Naive thymus-derived CD4-positive, alpha-beta T cell (primary cell): Measurements from ENCODE around the gene CTRL. TPM values are rescaled to one million over a fixed set of nuclear protein-coding genes. Genes with fewer than 3 reads are reported as not detected.
A peak's percentile ranks its signal among the peaks of the same experiment; 100 is the strongest.

Source experiments
- ATAC-seq: fragments of 150-1000 bp; cut with Tn5 transposase; 2 replicates; pipeline ENCODE4 v1.10.0; 2021; ENCODE audit warnings: mild to moderate bottlenecking, moderate library complexity
- CTCF ChIA-PET: fragments of 350-600 bp; sonication (Branson Sonifier 250); formaldehyde crosslinking; loops from one replicate; lab custom pipeline; 2021; ENCODE audit warnings: antibody characterized with exemption; lab: Charles Lee
- POLR2A ChIA-PET: fragments of 350-600 bp; sonication (Branson Sonifier 250); formaldehyde crosslinking; loops from one replicate; lab custom pipeline; 2021; ENCODE audit warnings: antibody characterized with exemption, inconsistent platforms; lab: Charles Lee
- DNase-seq, 9 donors: peaks; one replicate each; pipeline versions ENCODE4 v3.0.0 to v3.0.0-alpha.2; 2020 to 2022; ENCODE audit warnings: mixed read lengths in 1 of 9
- H3K27ac ChIP-seq: one replicate; pipeline ENCODE4 v1.7.0; 2013; ENCODE audit warnings: mild to moderate bottlenecking, low read depth, low read length, moderate library complexity
- H3K27me3 ChIP-seq, 2 donors: one replicate each; pipeline ENCODE4 v1.7.0; 2013; ENCODE audit warnings: low read length in 2 of 2, mild to moderate bottlenecking in 2 of 2, moderate library complexity in 2 of 2; ENCODE audit not compliant: control insufficient read depth in 2 of 2, insufficient read depth in 2 of 2
- H3K36me3 ChIP-seq, 3 experiments: 1 replicate in 2 of 3; 2 replicates in 1 of 3; pipeline ENCODE4 v1.7.0; 2013; ENCODE audit warnings: low read length in 3 of 3, mild to moderate bottlenecking in 3 of 3, moderate library complexity in 1 of 3; ENCODE audit not compliant: insufficient read depth in 3 of 3, control insufficient read depth in 2 of 3
- H3K4me1 ChIP-seq, 2 donors: one replicate each; pipeline ENCODE4 v1.7.0; 2013; ENCODE audit warnings: low read length in 2 of 2, mild to moderate bottlenecking in 2 of 2, moderate library complexity in 1 of 2; ENCODE audit not compliant: control insufficient read depth in 2 of 2, insufficient read depth in 2 of 2
- H3K4me3 ChIP-seq: 2 replicates; pipeline ENCODE4 v1.7.0; 2013; ENCODE audit warnings: mild to moderate bottlenecking, low read length
- H3K9me3 ChIP-seq, 3 experiments: 1 replicate in 2 of 3; 2 replicates in 1 of 3; pipeline ENCODE4 v1.7.0; 2013; ENCODE audit warnings: low read length in 3 of 3; ENCODE audit not compliant: control insufficient read depth in 2 of 3
- H3K27ac Mint-ChIP-seq, 9 donors: one replicate each; pipeline ENCODE4 v1.8.0; 2020 to 2022; ENCODE audit warnings: mixed read lengths in 9 of 9, mild to moderate bottlenecking in 8 of 9, moderate library complexity in 5 of 9, inconsistent platforms in 2 of 9
- H3K27me3 Mint-ChIP-seq, 5 donors: one replicate each; pipeline ENCODE4 v1.8.0; 2021 to 2022; ENCODE audit warnings: mixed read lengths in 5 of 5, mild to moderate bottlenecking in 1 of 5
- H3K36me3 Mint-ChIP-seq, 5 donors: one replicate each; pipeline ENCODE4 v1.8.0; 2020 to 2022; ENCODE audit warnings: mixed read lengths in 5 of 5, mild to moderate bottlenecking in 3 of 5, inconsistent platforms in 1 of 5
- H3K4me1 Mint-ChIP-seq, 7 donors: one replicate each; pipeline ENCODE4 v1.8.0; 2020 to 2022; ENCODE audit warnings: mixed read lengths in 7 of 7, mild to moderate bottlenecking in 3 of 7, inconsistent platforms in 1 of 7
- H3K4me3 Mint-ChIP-seq, 10 donors: one replicate each; pipeline ENCODE4 v1.8.0; 2020 to 2022; ENCODE audit warnings: mild to moderate bottlenecking in 10 of 10, mixed read lengths in 10 of 10, moderate library complexity in 6 of 10, inconsistent platforms in 2 of 10
- H3K9me3 Mint-ChIP-seq, 11 donors: one replicate each; pipeline ENCODE4 v1.8.0; 2020 to 2022; ENCODE audit warnings: mixed read lengths in 11 of 11, mild to moderate bottlenecking in 4 of 11, inconsistent platforms in 1 of 11, moderate library complexity in 1 of 11
- intact Hi-C, 2 donors: fragments of 100-400 bp; cut with micrococcal nuclease; formaldehyde crosslinking; loops; one replicate each; pipeline ENCODE4 v1.15.1; 2023
- polyA plus RNA-seq, 2 donors: library from polyadenylated mRNA; unstranded; fragments of 300-500 nt; fragmentation: Illumina TruSeq; gene quantifications; one replicate each; pipeline ENCODE4 v1.2.3, GENCODE V29; 2021
- total RNA-seq, 6 experiments: library from RNA in 5 of 6; stranded (reverse) in 5 of 6; gene quantifications; 1 replicate in 5 of 6; 2 replicates in 1 of 6; pipeline ENCODE4 v1.2.3 and lab custom pipeline; 2021 to 2026

CTRL gene
- total and polyA plus RNA-seq, 7 experiments from 2014 or later = 1.3 to 15.1 (median 7.9) TPM

DNA sequence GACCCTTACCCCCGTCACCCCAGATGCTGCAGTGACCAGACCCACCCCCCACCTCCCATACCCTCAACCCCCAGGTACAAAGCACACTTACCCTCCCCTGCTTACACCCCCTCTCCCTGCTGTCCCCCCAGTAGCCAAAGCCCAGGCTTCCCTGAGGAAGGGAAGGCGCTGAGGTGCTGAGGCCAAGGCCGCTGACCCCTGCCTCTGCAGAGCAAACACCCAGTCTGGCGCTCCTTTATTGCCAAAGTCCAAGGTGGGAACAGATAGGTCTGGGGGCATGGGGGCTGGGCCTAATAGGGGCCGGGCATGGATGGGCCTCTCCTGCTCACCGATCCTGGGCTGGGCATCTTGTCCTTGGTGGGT, 11.6 kb upstream of the CTRL start:
- H3K27ac Mint-ChIP-seq = no peak overlapping the region
- Histone ChIP-seq H3K27me3 (no peaks in the 10 kb centered on the region), H3K36me3 (peaks cover 0 to 51% (median 0%) of the 10 kb centered on the region in 3 experiments), H3K27ac (no peak overlapping the region), H3K4me1 (peaks cover 0 to 25% of the 10 kb centered on the region in 2 donors), H3K4me3 (no peak overlapping the region), H3K9me3 (no peaks in the 10 kb centered on the region)
- no peak overlapping the region for H3K4me3 Mint-ChIP-seq
- POLR2A ChIA-PET = interaction anchor here (0.8 kb wide), 1 partner anchor 22 kb away, joined by 4 read pairs; no protein-coding TSS in a partner anchor
- ATAC-seq = no peak
- H3K9me3 Mint-ChIP-seq = no peaks in the 10 kb centered on the region
- peaks cover 17 to 32% (median 23%) of the 10 kb centered on the region in 7 donors for H3K4me1 Mint-ChIP-seq
- CTCF ChIA-PET = no interaction called here
- no peaks in the 10 kb centered on the region for H3K27me3 Mint-ChIP-seq
- intact Hi-C loops = no loop called here
- H3K36me3 Mint-ChIP-seq = peaks cover 0 to 10% (median 0%) of the 10 kb centered on the region in 5 donors
- no peak for DNase-seq

DNA sequence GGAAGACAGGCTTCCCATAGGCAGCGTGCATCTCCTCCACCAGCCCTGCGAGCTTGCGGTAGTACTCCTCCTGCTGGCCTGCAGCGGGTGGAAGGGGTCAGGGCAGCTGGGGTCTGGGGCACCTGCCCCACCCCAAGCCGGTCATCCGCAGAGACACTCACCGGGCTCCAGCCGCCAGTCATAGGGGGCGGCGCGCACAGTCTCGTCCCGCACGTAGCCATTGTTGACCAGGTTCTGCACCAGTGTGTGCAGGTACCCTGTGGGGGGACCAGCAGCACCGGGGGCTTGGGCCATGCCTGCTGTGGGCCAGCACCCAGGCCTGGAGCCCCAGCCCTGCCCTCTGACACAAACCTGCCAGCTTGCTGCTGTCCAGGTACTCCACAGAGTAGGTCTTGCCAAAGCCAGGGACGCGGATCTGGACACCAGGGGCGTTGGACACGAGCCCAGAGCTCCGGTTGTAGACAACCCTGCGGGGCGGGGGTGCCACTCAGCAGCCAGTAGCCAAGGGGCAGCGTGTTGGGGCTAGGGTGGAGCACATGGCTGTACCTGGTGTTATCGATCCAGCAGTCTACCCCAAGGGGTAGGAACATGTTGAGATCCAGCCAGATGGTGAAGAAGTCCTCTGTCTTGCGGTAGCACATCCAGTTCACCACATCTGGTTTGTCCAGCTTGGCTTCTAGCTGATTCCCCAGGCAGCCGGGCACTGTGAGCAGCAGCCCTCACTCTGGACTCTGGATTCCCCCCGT, 11.0 kb upstream of the CTRL start:
- POLR2A ChIA-PET = no interaction called here
- peak overlapping the region in 3 of 9 donors; percentile 5 to 71 (median 62) for H3K27ac Mint-ChIP-seq

DNA sequence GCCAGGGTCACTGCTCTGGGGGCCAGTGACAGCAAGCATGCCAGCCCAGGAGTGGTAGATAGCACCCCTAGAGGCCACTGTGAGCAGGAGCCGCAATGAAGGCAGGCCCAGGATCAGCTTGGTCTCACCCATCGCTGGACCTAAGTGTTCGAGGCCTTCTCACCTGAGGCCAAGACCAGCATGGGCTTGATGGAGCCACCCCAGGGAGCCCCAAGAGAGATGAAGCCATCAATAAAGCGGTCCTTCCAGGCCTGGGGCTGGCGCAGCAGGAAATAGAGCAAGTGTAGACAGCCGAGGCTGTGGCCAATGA, 10.5 kb upstream of the CTRL start:
- CTCF ChIA-PET = interaction anchor here (0.8 to 2.5 kb wide), 4 partner anchors 24 to 375 kb away, joined by 3 to 7 read pairs (median 4); no protein-coding TSS in a partner anchor

More for the DNA sequence above, 11.0 kb upstream of the CTRL start:
- Mint-ChIP-seq H3K4me3 (no peak overlapping the region), H3K4me1 (peaks cover 17 to 32% (median 22%) of the 10 kb centered on the region in 7 donors), H3K27me3 (no peaks in the 10 kb centered on the region), H3K9me3 (no peaks in the 10 kb centered on the region), H3K36me3 (peaks cover 0 to 10% (median 0%) of the 10 kb centered on the region in 5 donors)
- Histone ChIP-seq H3K27me3 (no peaks in the 10 kb centered on the region), H3K4me3 (no peak overlapping the region), H3K36me3 (peaks cover 0 to 45% (median 0%) of the 10 kb centered on the region in 3 experiments), H3K4me1 (peaks cover 0 to 25% of the 10 kb centered on the region in 2 donors), H3K9me3 (no peaks in the 10 kb centered on the region), H3K27ac (no peak overlapping the region)
- intact Hi-C loops = no loop called here
- ATAC-seq (no peak), DNase-seq (no peak)
- CTCF ChIA-PET = interaction anchor here (0.8 to 2.5 kb wide), 3 partner anchors 24 to 51 kb away, joined by 3 to 7 read pairs (median 4); no protein-coding TSS in a partner anchor

DNA sequence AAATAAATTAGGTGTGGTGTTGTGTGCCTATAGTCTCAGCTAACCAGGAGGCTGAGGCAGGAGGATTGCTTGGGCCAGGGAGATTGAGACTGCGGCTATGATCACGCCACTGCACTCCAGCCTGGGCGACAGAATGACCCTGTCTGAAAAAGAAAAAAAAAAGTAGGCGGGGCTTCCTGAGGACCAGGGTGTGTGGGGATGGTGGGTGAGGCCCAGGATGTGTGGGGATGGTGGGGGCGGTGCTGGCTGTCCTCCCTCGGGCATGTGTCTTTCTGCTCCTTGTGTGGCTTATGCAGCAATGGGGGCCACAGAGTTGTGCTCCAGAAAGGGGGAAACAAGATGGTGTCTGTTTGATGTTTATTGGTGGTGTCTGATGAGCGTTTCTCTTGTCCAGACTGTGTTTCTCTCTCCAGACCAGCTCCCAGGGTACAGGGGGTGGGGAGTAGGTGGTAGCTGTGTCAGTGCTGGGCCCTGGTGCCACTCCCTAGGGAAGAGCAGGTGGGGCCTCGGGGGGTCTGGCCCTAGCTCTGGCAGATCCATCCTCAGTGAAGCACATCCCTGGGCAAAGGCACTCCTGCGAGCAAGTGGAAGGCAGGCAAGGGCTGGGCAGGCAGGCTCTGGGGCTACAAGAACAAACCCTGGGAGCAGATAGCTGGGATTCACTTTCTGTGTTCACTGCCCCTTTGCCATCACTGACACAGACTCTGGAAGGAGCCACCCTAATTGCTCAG, 10.0 kb upstream of the CTRL start:
- H3K36me3 Mint-ChIP-seq = peaks cover 0 to 15% (median 0%) of the 10 kb centered on the region in 5 donors
- ChIA-PET CTCF (interaction anchor here (0.8 to 3.0 kb wide), 7 partner anchors 25 to 376 kb away, joined by 3 to 14 read pairs (median 6); partner anchors contain the start of gene NRN1L), POLR2A (interaction anchor here (0.5 to 1.7 kb wide), 5 partner anchors 55 to 399 kb away, joined by 3 to 4 read pairs (median 3); partner anchors contain the start of gene DPEP2)
- H3K4me1 Mint-ChIP-seq = peaks cover 24 to 42% (median 30%) of the 10 kb centered on the region in 7 donors
- peak overlapping the region in 8 of 9 donors; percentile 60 to 88 (median 79) for H3K27ac Mint-ChIP-seq
- Histone ChIP-seq H3K27me3 (no peaks in the 10 kb centered on the region), H3K4me1 (peaks cover 9 to 33% of the 10 kb centered on the region in 2 donors), H3K9me3 (no peaks in the 10 kb centered on the region), H3K36me3 (peaks cover 0 to 36% (median 0%) of the 10 kb centered on the region in 3 experiments), H3K27ac (no peak overlapping the region), H3K4me3 (no peak overlapping the region)
- H3K4me3 Mint-ChIP-seq = peak overlapping the region in 2 of 10 donors; percentile 12 to 14
- ATAC-seq (no peak), DNase-seq (no peak)
- no peaks in the 10 kb centered on the region for H3K27me3 Mint-ChIP-seq
- no peaks in the 10 kb centered on the region for H3K9me3 Mint-ChIP-seq
- intact Hi-C loops = no loop called here

More for the DNA sequence above, 10.5 kb upstream of the CTRL start:
- H3K9me3 Mint-ChIP-seq = no peaks in the 10 kb centered on the region
- peak in 4 of 9 donors; percentile 17 to 31 (median 24) for DNase-seq
- intact Hi-C loops = no loop called here
- H3K4me1 Mint-ChIP-seq = peaks cover 21 to 37% (median 26%) of the 10 kb centered on the region in 7 donors
- peaks cover 4 to 29% of the 10 kb centered on the region in 2 donors for H3K4me1 ChIP-seq
- no peaks in the 10 kb centered on the region for H3K9me3 ChIP-seq
- H3K36me3 ChIP-seq = peaks cover 0 to 41% (median 0%) of the 10 kb centered on the region in 3 experiments
- H3K4me3 ChIP-seq = no peak overlapping the region
- no peaks in the 10 kb centered on the region for H3K27me3 Mint-ChIP-seq
- H3K27ac ChIP-seq = no peak overlapping the region
- H3K27me3 ChIP-seq = no peaks in the 10 kb centered on the region
- peak overlapping the region in 7 of 9 donors; percentile 47 to 85 (median 74) for H3K27ac Mint-ChIP-seq
- peak; percentile 64 for ATAC-seq
- H3K4me3 Mint-ChIP-seq = no peak overlapping the region
- peaks cover 0 to 11% (median 0%) of the 10 kb centered on the region in 5 donors for H3K36me3 Mint-ChIP-seq
- POLR2A ChIA-PET = no interaction called here

DNA sequence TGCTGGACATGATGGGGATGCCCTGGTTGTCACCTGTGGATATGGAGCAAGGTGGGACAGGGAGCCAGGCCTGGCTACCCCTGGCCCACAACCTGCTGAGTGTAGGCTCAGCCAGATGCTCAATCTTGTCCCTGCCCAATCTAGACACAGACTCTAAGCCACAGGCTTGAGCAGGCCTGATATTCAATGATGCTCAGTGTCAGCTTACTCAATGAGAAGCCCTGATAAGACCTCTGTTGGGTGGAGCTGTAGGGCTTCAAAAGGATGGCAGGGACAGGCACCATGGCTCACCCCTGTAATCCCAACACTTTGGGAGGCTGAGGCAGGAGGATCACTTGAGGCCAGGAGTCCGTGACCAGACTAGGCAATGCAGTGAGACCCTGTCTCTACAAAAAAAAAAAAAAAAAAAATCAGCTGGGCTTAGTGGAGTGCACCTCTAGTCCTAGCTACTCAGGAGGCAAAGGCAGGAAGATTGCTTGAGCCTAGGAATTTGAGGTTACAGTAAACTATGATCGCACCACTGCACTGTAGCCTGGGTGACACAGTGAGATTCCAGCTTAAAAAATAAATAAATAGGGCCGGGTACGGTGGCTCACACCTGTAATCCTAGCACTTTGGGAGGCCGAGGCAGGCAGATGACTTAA, 8.9 kb upstream of the CTRL start:
- no peaks in the 10 kb centered on the region for H3K9me3 ChIP-seq
- Mint-ChIP-seq H3K27me3 (peaks cover 0 to 3% (median 0%) of the 10 kb centered on the region in 5 donors), H3K4me1 (peaks cover 26 to 45% (median 33%) of the 10 kb centered on the region in 7 donors), H3K4me3 (peak overlapping the region in 9 of 10 donors; percentile 51 to 76 (median 73)), H3K36me3 (peaks cover 0 to 17% (median 4%) of the 10 kb centered on the region in 5 donors), H3K9me3 (no peaks in the 10 kb centered on the region), H3K27ac (peak overlapping the region; percentile 23 to 95 (median 91))
- no peak overlapping the region for H3K4me3 ChIP-seq
- ChIA-PET CTCF (interaction anchor here (0.6 to 3.0 kb wide), 7 partner anchors 26 to 404 kb away, joined by 3 to 14 read pairs (median 6); partner anchors contain the start of gene NRN1L), POLR2A (interaction anchor here (0.6 to 1.7 kb wide), 8 partner anchors 48 to 134 kb away, joined by 3 to 6 read pairs (median 4); partner anchors contain the start of genes DDX28, DPEP2 and DUS2)
- no peak for DNase-seq
- H3K27ac ChIP-seq = peak overlapping the region; percentile 68
- no peak for ATAC-seq
- peaks cover 9 to 33% of the 10 kb centered on the region in 2 donors for H3K4me1 ChIP-seq
- intact Hi-C loops = no loop called here
- peaks cover 0 to 35% (median 0%) of the 10 kb centered on the region in 3 experiments for H3K36me3 ChIP-seq
- H3K27me3 ChIP-seq = no peaks in the 10 kb centered on the region
